ENCODE measurements around the gene U2AF1.
"Not testable (repeated sequence)": the region's sequence is repeated elsewhere in the genome, so short reads cannot be mapped to it uniquely, and the experiment has no call there.

U2AF1 gene

GRCh38 chr21:43106965-43107793 lies at the start of gene U2AF1:
Gene U2AF1, minus strand, starts transcription at chr21:43107570. Its CDS starts 76 bp downstream, at chr21:43107494.
- not testable (repeated sequence) for H3K79me2 ChIP-seq (ENCODE audit: insufficient read depth, low read length); H3K27ac ChIP-seq (ENCODE audit: low read depth, low read length); H2AFZ ChIP-seq (ENCODE audit: low read depth, low read length, severe bottlenecking); H3K9me2 ChIP-seq (replicated peaks; ENCODE audit: insufficient read depth, low read length); H3K9ac ChIP-seq (ENCODE audit: low read length); H3K36me3 ChIP-seq (ENCODE audit: low read length); H3K9me3 ChIP-seq (ENCODE audit: insufficient read depth, low read length); H3K4me2 ChIP-seq (ENCODE audit: low read depth, low read length, poor library complexity, severe bottlenecking); H3F3A ChIP-seq (ENCODE audit: insufficient read depth); H4K20me1 ChIP-seq (ENCODE audit: low read depth, low read length); H3K27me3 ChIP-seq (ENCODE audit: low read length); H3K4me3 ChIP-seq (ENCODE audit: insufficient read depth, low read length, poor library complexity, severe bottlenecking)

- H4K20me1 ChIP-seq (ENCODE audit: low read depth, low read length); H3K9me2 ChIP-seq (replicated peaks; ENCODE audit: insufficient read depth, low read length); H3K36me3 ChIP-seq (ENCODE audit: low read length); H3K79me2 ChIP-seq (ENCODE audit: insufficient read depth, low read length); H3K9me3 ChIP-seq (ENCODE audit: insufficient read depth, low read length); H2AFZ ChIP-seq (ENCODE audit: low read depth, low read length, severe bottlenecking); H3K4me3 ChIP-seq (ENCODE audit: insufficient read depth, low read length, poor library complexity, severe bottlenecking); H3K4me2 ChIP-seq (ENCODE audit: low read depth, low read length, poor library complexity, severe bottlenecking); H3F3A ChIP-seq (ENCODE audit: insufficient read depth); H3K27ac ChIP-seq (ENCODE audit: low read depth, low read length); H3K9ac ChIP-seq (ENCODE audit: low read length); H3K27me3 ChIP-seq (ENCODE audit: low read length): not testable (repeated sequence)
These were observed 46.2 kb upstream of the U2AF1 start for GRCh38 chr21:43153601-43154000.

GRCh38 chr21:43149344-43149743 lies 42.0 kb upstream of the U2AF1 start:
- not testable (repeated sequence) for H3K9ac ChIP-seq (ENCODE audit: low read length); H3F3A ChIP-seq (ENCODE audit: insufficient read depth); H3K9me3 ChIP-seq (ENCODE audit: insufficient read depth, low read length); H4K20me1 ChIP-seq (ENCODE audit: low read depth, low read length); H3K79me2 ChIP-seq (ENCODE audit: insufficient read depth, low read length); H3K4me3 ChIP-seq (ENCODE audit: insufficient read depth, low read length, poor library complexity, severe bottlenecking); H3K4me2 ChIP-seq (ENCODE audit: low read depth, low read length, poor library complexity, severe bottlenecking); H3K36me3 ChIP-seq (ENCODE audit: low read length); H3K27ac ChIP-seq (ENCODE audit: low read depth, low read length); H3K27me3 ChIP-seq (ENCODE audit: low read length); H3K9me2 ChIP-seq (replicated peaks; ENCODE audit: insufficient read depth, low read length); H2AFZ ChIP-seq (ENCODE audit: low read depth, low read length, severe bottlenecking)

- not testable (repeated sequence) for H3F3A ChIP-seq (ENCODE audit: insufficient read depth); H2AFZ ChIP-seq (ENCODE audit: low read depth, low read length, severe bottlenecking); H3K27ac ChIP-seq (ENCODE audit: low read depth, low read length); H3K4me3 ChIP-seq (ENCODE audit: insufficient read depth, low read length, poor library complexity, severe bottlenecking); H4K20me1 ChIP-seq (ENCODE audit: low read depth, low read length); H3K27me3 ChIP-seq (ENCODE audit: low read length); H3K36me3 ChIP-seq (ENCODE audit: low read length); H3K79me2 ChIP-seq (ENCODE audit: insufficient read depth, low read length); H3K4me2 ChIP-seq (ENCODE audit: low read depth, low read length, poor library complexity, severe bottlenecking); H3K9ac ChIP-seq (ENCODE audit: low read length); H3K9me3 ChIP-seq (ENCODE audit: insufficient read depth, low read length); H3K9me2 ChIP-seq (replicated peaks; ENCODE audit: insufficient read depth, low read length)
These were observed 40.6 kb upstream of the U2AF1 start for GRCh38 chr21:43147999-43148398.

- H3K27me3 ChIP-seq (ENCODE audit: low read length); H3K27ac ChIP-seq (ENCODE audit: low read depth, low read length); H3K9ac ChIP-seq (ENCODE audit: low read length); H3F3A ChIP-seq (ENCODE audit: insufficient read depth); H3K9me2 ChIP-seq (replicated peaks; ENCODE audit: insufficient read depth, low read length); H3K9me3 ChIP-seq (ENCODE audit: insufficient read depth, low read length); H3K4me3 ChIP-seq (ENCODE audit: insufficient read depth, low read length, poor library complexity, severe bottlenecking); H3K4me2 ChIP-seq (ENCODE audit: low read depth, low read length, poor library complexity, severe bottlenecking); H4K20me1 ChIP-seq (ENCODE audit: low read depth, low read length); H2AFZ ChIP-seq (ENCODE audit: low read depth, low read length, severe bottlenecking); H3K36me3 ChIP-seq (ENCODE audit: low read length); H3K79me2 ChIP-seq (ENCODE audit: insufficient read depth, low read length): not testable (repeated sequence)
These were observed 39.3 kb upstream of the U2AF1 start for GRCh38 chr21:43146637-43147036.

- H3K79me2 ChIP-seq (ENCODE audit: insufficient read depth, low read length); H2AFZ ChIP-seq (ENCODE audit: low read depth, low read length, severe bottlenecking); H3K9me3 ChIP-seq (ENCODE audit: insufficient read depth, low read length); H3K4me3 ChIP-seq (ENCODE audit: insufficient read depth, low read length, poor library complexity, severe bottlenecking); H3K27ac ChIP-seq (ENCODE audit: low read depth, low read length); H3K9ac ChIP-seq (ENCODE audit: low read length); H4K20me1 ChIP-seq (ENCODE audit: low read depth, low read length); H3K27me3 ChIP-seq (ENCODE audit: low read length); H3K9me2 ChIP-seq (replicated peaks; ENCODE audit: insufficient read depth, low read length); H3F3A ChIP-seq (ENCODE audit: insufficient read depth); H3K4me2 ChIP-seq (ENCODE audit: low read depth, low read length, poor library complexity, severe bottlenecking); H3K36me3 ChIP-seq (ENCODE audit: low read length): not testable (repeated sequence)
These were observed 34.0 kb upstream of the U2AF1 start for GRCh38 chr21:43141407-43141806.

GRCh38 chr21:43138944-43139343 lies 31.6 kb upstream of the U2AF1 start:
- not testable (repeated sequence) for H3K27me3 ChIP-seq (ENCODE audit: low read length); H2AFZ ChIP-seq (ENCODE audit: low read depth, low read length, severe bottlenecking); H3K27ac ChIP-seq (ENCODE audit: low read depth, low read length); H3K9me2 ChIP-seq (replicated peaks; ENCODE audit: insufficient read depth, low read length); H3K36me3 ChIP-seq (ENCODE audit: low read length); H3K9ac ChIP-seq (ENCODE audit: low read length); H3K4me2 ChIP-seq (ENCODE audit: low read depth, low read length, poor library complexity, severe bottlenecking); H3F3A ChIP-seq (ENCODE audit: insufficient read depth); H3K79me2 ChIP-seq (ENCODE audit: insufficient read depth, low read length); H4K20me1 ChIP-seq (ENCODE audit: low read depth, low read length); H3K9me3 ChIP-seq (ENCODE audit: insufficient read depth, low read length); H3K4me3 ChIP-seq (ENCODE audit: insufficient read depth, low read length, poor library complexity, severe bottlenecking)

- not testable (repeated sequence) for H3K36me3 ChIP-seq (ENCODE audit: low read length); H3K27ac ChIP-seq (ENCODE audit: low read depth, low read length); H3K27me3 ChIP-seq (ENCODE audit: low read length); H4K20me1 ChIP-seq (ENCODE audit: low read depth, low read length); H3F3A ChIP-seq (ENCODE audit: insufficient read depth); H2AFZ ChIP-seq (ENCODE audit: low read depth, low read length, severe bottlenecking); H3K9me3 ChIP-seq (ENCODE audit: insufficient read depth, low read length); H3K9ac ChIP-seq (ENCODE audit: low read length); H3K79me2 ChIP-seq (ENCODE audit: insufficient read depth, low read length); H3K4me3 ChIP-seq (ENCODE audit: insufficient read depth, low read length, poor library complexity, severe bottlenecking); H3K9me2 ChIP-seq (replicated peaks; ENCODE audit: insufficient read depth, low read length); H3K4me2 ChIP-seq (ENCODE audit: low read depth, low read length, poor library complexity, severe bottlenecking)
These were observed 27.1 kb upstream of the U2AF1 start for GRCh38 chr21:43134520-43134919.

All from SU-DHL-6 (cell line).